Mesothelial cell of epicardium (in vitro differentiated cells): ENCODE measurements around the gene RAB11FIP3. TPM values are rescaled to one million over a fixed set of nuclear protein-coding genes. Genes with fewer than 3 reads are reported as not detected.

Experiments used
- DNase-seq, 2 experiments: peaks; one replicate each; pipeline ENCODE4 v3.0.0; 2021; ENCODE audit warnings: low spot score in 2 of 2; ENCODE audit not compliant: unreplicated experiment in 2 of 2
- H3K27ac Mint-ChIP-seq: 2 replicates; pipeline ENCODE4 v1.8.0; 2021; ENCODE audit warnings: mixed read lengths
- H3K27me3 Mint-ChIP-seq: 2 replicates; pipeline ENCODE4 v1.8.0; 2021; ENCODE audit warnings: low read depth, mixed read lengths
- H3K36me3 Mint-ChIP-seq: 2 replicates; pipeline ENCODE4 v1.8.0; 2021; ENCODE audit warnings: mixed read lengths
- H3K4me1 Mint-ChIP-seq: 2 replicates; pipeline ENCODE4 v1.8.0; 2021; ENCODE audit warnings: mixed read lengths
- H3K4me3 Mint-ChIP-seq: 2 replicates; pipeline ENCODE4 v1.8.0; 2021; ENCODE audit warnings: mild to moderate bottlenecking, moderate library complexity, mixed read lengths
- H3K9me3 Mint-ChIP-seq: 2 replicates; pipeline ENCODE4 v1.8.0; 2021; ENCODE audit warnings: mixed read lengths
- total RNA-seq: library from RNA; stranded (reverse); gene quantifications from 3 replicates; pipeline ENCODE4 v1.2.1, GENCODE V29; 2021
- TF ChIP-seq, protein P1 (sequence below): fragments of 200-600 bp; sonication (generic); IDR thresholded peaks from one replicate; pipeline ENCODE4 v1.5.0; 2021; ENCODE audit warnings: antibody characterized with exemption; ENCODE audit not compliant: unreplicated experiment

RAB11FIP3 gene
- total RNA-seq, 1 donor from 2014 or later, result 68.8 TPM

- Mint-ChIP-seq H3K9me3 (no peaks in the 10 kb centered on the region), H3K27me3 (no peaks in the 10 kb centered on the region), H3K4me1 (no peaks in the 10 kb centered on the region), H3K27ac (no peak overlapping the region), H3K36me3 (peaks cover 9% of the 10 kb centered on the region), H3K4me3 (no peak overlapping the region)
- DNase-seq, result no peak
- TF ChIP-seq, protein P1, sequence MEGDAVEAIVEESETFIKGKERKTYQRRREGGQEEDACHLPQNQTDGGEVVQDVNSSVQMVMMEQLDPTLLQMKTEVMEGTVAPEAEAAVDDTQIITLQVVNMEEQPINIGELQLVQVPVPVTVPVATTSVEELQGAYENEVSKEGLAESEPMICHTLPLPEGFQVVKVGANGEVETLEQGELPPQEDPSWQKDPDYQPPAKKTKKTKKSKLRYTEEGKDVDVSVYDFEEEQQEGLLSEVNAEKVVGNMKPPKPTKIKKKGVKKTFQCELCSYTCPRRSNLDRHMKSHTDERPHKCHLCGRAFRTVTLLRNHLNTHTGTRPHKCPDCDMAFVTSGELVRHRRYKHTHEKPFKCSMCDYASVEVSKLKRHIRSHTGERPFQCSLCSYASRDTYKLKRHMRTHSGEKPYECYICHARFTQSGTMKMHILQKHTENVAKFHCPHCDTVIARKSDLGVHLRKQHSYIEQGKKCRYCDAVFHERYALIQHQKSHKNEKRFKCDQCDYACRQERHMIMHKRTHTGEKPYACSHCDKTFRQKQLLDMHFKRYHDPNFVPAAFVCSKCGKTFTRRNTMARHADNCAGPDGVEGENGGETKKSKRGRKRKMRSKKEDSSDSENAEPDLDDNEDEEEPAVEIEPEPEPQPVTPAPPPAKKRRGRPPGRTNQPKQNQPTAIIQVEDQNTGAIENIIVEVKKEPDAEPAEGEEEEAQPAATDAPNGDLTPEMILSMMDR, result no peak
Measured at GRCh38 chr16:507996-508395, 82.5 kb downstream of the RAB11FIP3 start.

GRCh38 chr16:508884-509736 lies 83.7 kb downstream of the RAB11FIP3 start:
- Mint-ChIP-seq H3K27ac (no peak overlapping the region), H3K4me3 (no peak overlapping the region), H3K27me3 (no peaks in the 10 kb centered on the region), H3K36me3 (peaks cover 12% of the 10 kb centered on the region), H3K4me1 (no peaks in the 10 kb centered on the region), H3K9me3 (no peaks in the 10 kb centered on the region)
- TF ChIP-seq, protein P1, result no peak
- DNase-seq, result no peak

GRCh38 chr16:510066-510825 lies 84.8 kb downstream of the RAB11FIP3 start:
- TF ChIP-seq, protein P1, result no peak
- DNase-seq, result no peak
- Mint-ChIP-seq H3K36me3 (peaks cover 13% of the 10 kb centered on the region), H3K27ac (no peak overlapping the region), H3K9me3 (no peaks in the 10 kb centered on the region), H3K4me1 (no peaks in the 10 kb centered on the region), H3K4me3 (no peak overlapping the region), H3K27me3 (no peaks in the 10 kb centered on the region)

DNA sequence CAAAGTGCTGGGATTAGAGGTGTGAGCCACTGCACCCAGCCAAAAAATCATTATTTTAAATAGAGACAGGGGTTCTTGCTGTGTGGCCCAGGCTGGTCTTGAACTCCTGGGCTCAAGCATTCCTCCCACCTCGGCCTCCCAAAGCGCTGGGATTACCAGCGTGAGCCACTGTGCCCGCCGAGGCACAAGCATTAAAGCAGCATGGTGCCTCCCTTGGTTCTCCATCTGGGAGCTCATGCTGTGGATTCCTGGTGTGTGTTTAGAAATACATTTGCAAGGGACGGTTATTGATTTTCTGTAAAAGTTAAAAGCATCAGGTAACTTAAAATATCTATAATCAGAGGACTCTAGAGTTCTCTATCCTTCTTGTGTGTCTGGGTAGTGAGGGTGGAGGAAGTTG lies 87.4 kb downstream of the RAB11FIP3 start:
- Mint-ChIP-seq H3K27ac (no peak overlapping the region), H3K4me1 (no peaks in the 10 kb centered on the region), H3K9me3 (no peaks in the 10 kb centered on the region), H3K27me3 (no peaks in the 10 kb centered on the region), H3K4me3 (no peak overlapping the region), H3K36me3 (peaks cover 16% of the 10 kb centered on the region)
- TF ChIP-seq, protein P1, result no peak
- DNase-seq, result no peak

DNA sequence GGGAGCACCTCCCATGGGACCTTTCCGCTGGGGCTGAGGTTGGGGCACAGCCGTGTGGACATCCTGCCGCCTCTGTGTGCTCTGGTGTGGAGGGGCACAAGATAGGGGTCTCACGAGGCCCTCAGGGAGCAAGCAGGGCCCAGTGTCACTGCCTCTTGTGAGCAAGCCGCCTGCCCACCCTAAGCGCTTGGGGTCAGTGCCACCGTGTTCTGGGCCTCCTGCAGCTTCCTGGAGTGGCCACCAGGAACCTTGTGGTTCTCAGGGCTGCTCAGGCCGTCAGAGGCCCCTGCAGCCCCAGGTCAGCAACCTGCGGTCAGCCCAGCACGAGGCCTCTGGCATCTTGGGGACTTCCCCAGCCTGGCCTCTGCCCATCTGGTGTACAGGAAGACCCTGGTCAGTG lies 88.5 kb downstream of the RAB11FIP3 start:
- no peaks in the 10 kb centered on the region for H3K27me3 Mint-ChIP-seq
- H3K36me3 Mint-ChIP-seq, result peaks cover 14% of the 10 kb centered on the region
- DNase-seq, result no peak
- H3K9me3 Mint-ChIP-seq, result no peaks in the 10 kb centered on the region
- TF ChIP-seq, protein P1, result no peak
- H3K27ac Mint-ChIP-seq, result no peak overlapping the region
- H3K4me3 Mint-ChIP-seq, result no peak overlapping the region
- H3K4me1 Mint-ChIP-seq, result no peaks in the 10 kb centered on the region
